Femur (tissue), 1 donor: ENCODE data around the gene EVC2.
"Not testable (repeated sequence)": the region's sequence is repeated elsewhere in the genome, so short reads cannot be mapped to it uniquely, and the experiment has no call there.

Experiments
- DNase-seq: peaks from one replicate; pipeline ENCODE4 v3.0.0-alpha.2; 2017

The EVC2 gene

GRCh38 chr4:5746250-5746649 lies 37.9 kb upstream of the EVC2 start:
- DNase-seq = no peak

GRCh38 chr4:5742968-5743367 lies 34.6 kb upstream of the EVC2 start:
- DNase-seq = no peak

- no peak for DNase-seq
Observed at GRCh38 chr4:5742388-5742787, 34.0 kb upstream of the EVC2 start.

- no peak for DNase-seq
Observed at GRCh38 chr4:5738061-5738460, 29.7 kb upstream of the EVC2 start.

GRCh38 chr4:5735463-5735862 lies 27.1 kb upstream of the EVC2 start:
- no peak for DNase-seq

- no peak for DNase-seq
Observed at GRCh38 chr4:5734853-5735252, 26.5 kb upstream of the EVC2 start.

GRCh38 chr4:5732158-5732557 lies 23.8 kb upstream of the EVC2 start:
- no peak for DNase-seq

- DNase-seq = no peak
Observed at GRCh38 chr4:5730993-5731990, 22.9 kb upstream of the EVC2 start.

GRCh38 chr4:5730436-5730835 lies 22.1 kb upstream of the EVC2 start:
- DNase-seq = no peak

GRCh38 chr4:5728412-5728811 lies 20.1 kb upstream of the EVC2 start:
- DNase-seq = not testable (repeated sequence)

- DNase-seq = no peak
Observed at GRCh38 chr4:5724377-5724776, 16.0 kb upstream of the EVC2 start.

- DNase-seq = no peak
Observed at GRCh38 chr4:5722328-5722727, 14.0 kb upstream of the EVC2 start.

GRCh38 chr4:5721923-5722322 lies 13.6 kb upstream of the EVC2 start:
- no peak for DNase-seq

GRCh38 chr4:5720980-5721379 lies 12.6 kb upstream of the EVC2 start:
- DNase-seq = no peak

GRCh38 chr4:5720157-5720850 lies 11.9 kb upstream of the EVC2 start:
- DNase-seq = no peak

- DNase-seq = no peak
Observed at GRCh38 chr4:5719350-5720055, 11.1 kb upstream of the EVC2 start.

- DNase-seq = no peak
Observed at GRCh38 chr4:5718411-5718810, 10.1 kb upstream of the EVC2 start.

- DNase-seq = no peak
Observed at GRCh38 chr4:5717449-5718158, 9.2 kb upstream of the EVC2 start.

- no peak for DNase-seq
Observed at GRCh38 chr4:5716391-5716790, 8.0 kb upstream of the EVC2 start.

- DNase-seq = no peak
Observed at GRCh38 chr4:5715357-5715756, 7.0 kb upstream of the EVC2 start.

- no peak for DNase-seq
Observed at GRCh38 chr4:5713861-5714260, 5.5 kb upstream of the EVC2 start.

GRCh38 chr4:5712931-5713330 lies 4.6 kb upstream of the EVC2 start:
- no peak for DNase-seq

GRCh38 chr4:5712517-5712916 lies 4.2 kb upstream of the EVC2 start:
- no peak for DNase-seq
